Embryonic facial prominence (tissue), 1 donor: ENCODE results near the gene PRRT2.
"Not testable (repeated sequence)": the region's sequence is repeated elsewhere in the genome, so short reads cannot be mapped to it uniquely, and the experiment has no call there.

ENCODE experiments used
- DNase-seq: peaks from one replicate; pipeline ENCODE4 v3.0.0-alpha.2; 2016; ENCODE audit errors: extremely low spot score

PRRT2 gene

DNA sequence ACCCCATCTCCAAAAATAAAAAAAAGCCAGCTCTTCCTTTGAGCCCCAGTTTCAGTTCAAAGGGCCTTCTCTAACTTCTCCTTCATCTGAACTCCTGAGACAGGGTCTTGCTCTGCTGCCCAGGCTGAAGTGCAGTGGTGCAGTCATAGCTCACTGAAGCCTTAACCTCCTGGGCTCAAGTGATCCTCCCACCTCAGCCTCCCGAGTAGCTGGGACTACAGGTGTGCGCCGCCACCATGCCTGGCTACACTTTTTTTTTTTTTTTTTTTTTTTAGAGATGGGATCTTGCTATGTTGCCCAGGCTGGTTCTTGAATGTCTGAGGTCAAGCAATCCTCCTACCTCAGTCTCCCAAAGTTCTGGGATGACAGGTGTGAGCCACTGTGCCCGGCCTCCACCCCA is 21.2 kb downstream of the PRRT2 start:
- not testable (repeated sequence) for DNase-seq

GRCh38 chr16:29834079-29834478 is 22.1 kb downstream of the PRRT2 start:
- no peak for DNase-seq

DNA sequence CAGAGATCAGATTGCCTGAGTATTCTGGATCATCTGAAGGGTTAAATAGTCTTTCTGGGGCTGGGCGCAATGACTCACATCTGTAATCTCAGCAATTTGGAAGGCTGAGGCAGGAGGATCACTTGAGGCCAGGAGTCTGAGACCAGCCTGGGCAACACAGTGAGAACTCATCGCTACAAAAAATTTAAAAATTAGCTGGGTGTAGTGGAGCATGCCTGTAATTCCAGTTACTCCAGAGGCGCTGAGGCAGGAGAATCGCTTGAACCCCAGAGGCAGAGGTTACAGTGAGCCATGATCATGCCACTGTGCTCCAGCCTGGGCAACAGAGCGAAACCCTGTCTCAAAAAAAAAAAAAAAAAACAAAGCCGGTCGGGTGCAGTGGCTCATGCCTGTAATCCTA is 23.9 kb downstream of the PRRT2 start:
- DNase-seq, result no peak

DNA sequence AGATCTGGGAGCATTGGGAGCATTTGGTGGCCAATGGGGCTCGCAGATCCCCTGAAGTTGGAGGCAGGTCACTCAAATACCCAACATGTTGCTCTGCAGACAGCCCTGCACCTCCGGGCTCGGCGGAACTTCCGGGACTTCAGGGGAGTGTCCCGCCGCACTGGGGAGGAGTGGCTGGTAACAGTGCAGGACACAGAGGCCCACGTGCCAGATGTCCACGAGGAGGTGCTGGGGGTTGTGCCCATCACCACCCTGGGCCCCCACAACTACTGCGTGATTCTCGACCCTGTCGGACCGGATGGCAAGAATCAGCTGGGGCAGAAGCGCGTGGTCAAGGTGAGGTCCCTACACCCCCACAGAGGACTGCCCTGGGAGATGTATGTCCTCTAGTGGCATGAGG is 24.6 kb downstream of the PRRT2 start:
- no peak for DNase-seq

DNA sequence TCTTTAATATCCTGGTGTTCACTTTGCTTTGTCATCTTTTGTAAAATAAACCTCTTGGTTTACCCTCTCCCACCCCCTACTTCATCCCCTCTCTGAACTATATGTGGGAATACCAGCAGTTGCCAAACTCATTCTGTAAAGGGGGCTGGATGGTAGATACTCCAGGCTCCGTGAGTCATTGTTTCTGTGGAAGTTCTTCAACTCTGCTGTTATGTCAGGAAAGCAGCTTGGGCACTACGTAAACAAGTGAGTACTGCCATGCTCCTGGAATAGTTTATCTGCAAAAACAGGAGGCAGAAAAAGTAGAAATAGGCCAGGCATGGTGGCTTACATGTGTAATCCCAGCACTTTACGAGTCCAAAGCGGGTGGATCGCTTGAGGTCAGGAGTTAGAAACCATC is 25.8 kb downstream of the PRRT2 start:
- DNase-seq, result no peak

GRCh38 chr16:29839822-29840221 is 27.8 kb downstream of the PRRT2 start:
- DNase-seq, result no peak

DNA sequence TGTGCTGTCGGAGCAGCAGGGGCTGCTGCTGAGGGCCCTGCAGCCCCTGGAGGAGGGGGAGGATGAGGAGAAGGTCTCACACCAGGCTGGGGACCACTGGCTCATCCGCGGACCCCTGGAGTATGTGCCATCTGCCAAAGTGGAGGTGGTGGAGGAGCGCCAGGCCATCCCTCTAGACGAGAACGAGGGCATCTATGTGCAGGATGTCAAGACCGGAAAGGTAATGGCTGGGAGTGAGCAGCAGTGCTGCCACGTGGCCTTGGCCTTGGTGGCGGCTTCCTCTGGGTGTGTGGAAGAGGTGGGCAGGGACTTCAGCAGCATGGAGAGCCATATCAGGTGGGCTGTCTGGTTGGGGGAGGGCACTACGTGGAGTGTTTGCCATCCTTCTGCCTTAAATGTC is 28.2 kb downstream of the PRRT2 start:
- DNase-seq, result no peak

DNA sequence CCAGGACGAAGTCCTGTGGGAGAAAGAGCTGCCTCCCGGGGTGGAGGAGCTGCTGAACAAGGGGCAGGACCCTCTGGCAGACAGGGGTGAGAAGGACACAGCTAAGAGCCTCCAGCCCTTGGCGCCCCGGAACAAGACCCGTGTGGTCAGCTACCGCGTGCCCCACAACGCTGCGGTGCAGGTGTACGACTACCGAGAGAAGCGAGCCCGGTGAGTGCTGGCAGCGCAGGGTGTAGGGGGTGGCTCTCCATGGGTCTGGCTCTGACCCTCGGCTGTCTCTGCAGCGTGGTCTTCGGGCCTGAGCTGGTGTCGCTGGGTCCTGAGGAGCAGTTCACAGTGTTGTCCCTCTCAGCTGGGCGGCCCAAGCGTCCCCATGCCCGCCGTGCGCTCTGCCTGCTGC is 29.6 kb downstream of the PRRT2 start:
- DNase-seq, result no peak

DNA sequence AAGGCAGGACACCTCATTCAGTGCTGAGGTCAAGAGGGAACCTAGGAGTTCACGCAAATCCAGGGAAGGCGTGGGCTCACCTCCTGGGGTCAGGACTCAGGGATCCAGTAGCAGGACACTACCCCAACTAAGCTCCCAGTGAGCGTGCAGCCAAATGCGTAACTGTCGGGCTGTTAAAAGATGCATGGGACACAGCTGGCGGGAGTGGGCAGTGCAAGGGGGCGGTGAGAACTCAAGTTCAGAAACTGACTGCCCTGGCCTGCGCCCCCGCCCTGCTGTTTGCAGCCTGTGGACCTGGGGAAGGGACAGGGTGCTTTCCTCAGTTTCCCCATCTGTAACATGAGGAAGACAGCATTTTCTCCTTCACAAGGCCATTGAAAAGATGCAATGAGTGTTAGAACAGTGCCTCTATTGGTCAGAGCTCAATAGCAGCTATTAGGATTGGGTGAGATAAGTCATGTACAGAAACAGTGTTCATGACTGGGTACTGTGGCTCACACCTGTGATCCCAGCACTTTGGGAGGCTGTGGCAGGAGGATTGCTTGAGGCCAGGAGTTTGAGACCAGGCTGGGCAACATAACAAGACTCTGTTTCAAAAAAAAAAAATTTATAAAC is 30.8 kb downstream of the PRRT2 start:
- DNase-seq, result no peak

DNA sequence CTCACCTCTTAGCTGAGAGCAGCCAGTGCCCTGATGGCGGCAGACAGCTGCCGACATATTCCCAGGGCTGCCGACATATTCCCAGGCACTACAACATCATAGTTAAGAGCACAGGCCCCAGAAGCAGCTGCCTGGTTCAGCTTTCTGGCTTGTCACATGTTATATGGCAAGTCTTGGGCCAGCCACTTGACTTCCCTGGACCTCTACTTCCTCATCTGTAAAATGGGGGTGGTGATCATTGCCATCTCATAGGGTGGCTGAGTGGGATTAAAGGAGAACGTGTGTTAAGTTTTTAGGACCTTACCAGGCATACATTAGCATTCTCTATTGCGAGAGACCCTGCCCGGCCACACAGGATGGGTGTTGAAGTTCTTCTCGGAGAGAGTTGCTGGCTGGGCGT is 31.9 kb downstream of the PRRT2 start:
- no peak for DNase-seq

DNA sequence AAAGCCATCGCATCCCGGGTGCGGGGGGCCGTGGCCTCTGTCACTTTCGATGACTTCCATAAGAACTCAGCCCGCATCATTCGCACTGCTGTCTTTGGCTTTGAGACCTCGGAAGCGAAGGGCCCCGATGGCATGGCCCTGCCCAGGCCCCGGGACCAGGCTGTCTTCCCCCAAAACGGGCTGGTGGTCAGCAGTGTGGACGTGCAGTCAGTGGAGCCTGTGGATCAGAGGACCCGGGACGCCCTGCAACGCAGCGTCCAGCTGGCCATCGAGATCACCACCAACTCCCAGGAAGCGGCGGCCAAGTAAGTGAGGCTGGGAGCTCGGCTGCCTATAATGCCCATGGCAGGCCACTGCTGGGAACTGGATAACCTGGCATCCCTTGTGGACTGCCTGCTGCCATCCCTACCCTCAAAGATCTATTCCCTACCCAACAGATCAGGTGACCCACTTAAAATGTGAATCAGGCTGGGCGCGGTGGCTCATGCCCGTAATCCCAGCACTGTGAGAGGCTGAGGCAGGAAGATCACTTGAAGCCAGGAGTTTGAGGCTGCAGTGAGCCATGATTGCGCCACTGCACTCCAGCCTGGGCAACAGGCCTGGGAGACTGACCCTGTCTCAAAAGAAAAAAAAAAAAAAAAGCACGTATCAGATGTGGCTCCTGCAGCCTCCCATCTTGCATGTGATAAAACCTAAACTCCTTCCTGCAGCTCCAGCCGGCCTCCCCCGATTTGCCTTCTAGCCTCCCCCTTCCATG is 32.8 kb downstream of the PRRT2 start:
- no peak for DNase-seq

DNA sequence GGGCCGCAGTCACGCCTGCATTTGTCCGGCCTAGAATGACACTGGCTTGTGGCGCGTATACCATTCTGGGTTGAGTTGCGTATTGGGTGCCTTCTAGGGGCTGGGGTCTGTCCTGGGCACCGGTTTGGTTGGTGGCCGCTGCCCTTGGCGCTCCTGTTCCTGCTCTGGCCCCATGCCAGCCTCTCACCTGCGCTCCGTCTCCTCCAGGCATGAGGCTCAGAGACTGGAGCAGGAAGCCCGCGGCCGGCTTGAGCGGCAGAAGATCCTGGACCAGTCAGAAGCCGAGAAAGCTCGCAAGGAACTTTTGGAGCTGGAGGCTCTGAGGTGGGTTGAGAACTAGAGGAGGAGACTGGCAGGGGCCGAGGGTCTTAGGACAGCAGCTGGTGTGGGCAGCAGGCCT is 33.7 kb downstream of the PRRT2 start:
- no peak for DNase-seq

- no peak for DNase-seq
These were observed 36.7 kb downstream of the PRRT2 start for GRCh38 chr16:29848420-29849297.

DNA sequence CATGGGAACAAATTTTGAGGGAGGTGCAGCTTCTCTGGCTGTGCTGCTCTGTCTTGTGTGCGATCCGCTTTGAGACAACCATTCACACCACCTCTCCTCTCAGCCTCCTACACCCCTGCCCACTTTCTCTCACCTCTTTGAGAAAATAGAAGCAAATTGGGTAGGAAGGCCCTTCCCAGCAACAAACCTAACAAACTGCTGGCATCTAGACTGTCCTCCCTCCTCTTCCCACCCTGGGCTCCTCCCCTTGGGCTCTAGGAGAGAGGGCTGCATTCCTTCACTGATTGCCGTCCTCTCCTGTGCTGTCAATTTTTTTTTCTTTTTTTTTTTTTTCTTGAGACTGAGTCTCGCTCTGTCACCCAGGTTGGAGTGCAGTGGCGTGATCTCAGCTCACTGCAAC is 37.5 kb downstream of the PRRT2 start:
- no peak for DNase-seq

DNA sequence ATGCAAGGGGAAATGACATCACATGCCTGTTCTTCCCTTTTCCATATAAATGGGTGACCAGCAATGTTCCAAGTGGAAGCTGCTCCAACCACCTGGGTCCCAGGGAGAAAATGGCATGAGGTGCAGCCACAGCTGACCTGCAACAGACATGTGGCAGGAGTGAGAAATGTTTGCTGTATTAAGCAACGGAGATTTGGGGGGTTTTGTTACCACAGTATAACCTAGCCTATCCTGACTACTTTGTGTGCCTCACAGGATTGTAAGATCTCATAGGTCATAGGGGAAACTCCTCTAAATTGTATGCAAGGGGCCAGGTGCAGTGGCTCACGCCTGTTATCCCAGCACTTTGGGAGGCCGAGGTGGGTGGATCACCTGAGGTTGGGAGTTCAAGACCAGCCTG is 39.0 kb downstream of the PRRT2 start:
- no peak for DNase-seq

DNA sequence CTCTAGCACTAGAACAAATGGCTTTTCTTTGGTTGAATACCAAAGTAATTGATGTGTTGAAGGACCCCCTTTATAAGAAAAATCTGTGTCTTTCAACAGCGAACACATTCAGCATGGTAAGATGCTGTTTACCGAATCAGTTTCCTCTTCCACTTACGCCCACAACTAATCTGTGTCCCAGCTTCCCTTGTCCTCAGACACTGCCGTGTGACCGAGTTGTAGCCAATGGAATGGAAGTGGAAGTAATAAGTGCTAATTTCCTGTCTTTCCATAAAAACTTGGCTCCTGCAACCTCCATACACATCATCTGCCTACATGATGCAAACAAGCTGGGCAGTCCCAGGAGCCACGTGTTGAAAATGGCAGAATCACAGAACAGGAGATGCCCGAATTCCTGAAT is 40.7 kb downstream of the PRRT2 start:
- no peak for DNase-seq

DNA sequence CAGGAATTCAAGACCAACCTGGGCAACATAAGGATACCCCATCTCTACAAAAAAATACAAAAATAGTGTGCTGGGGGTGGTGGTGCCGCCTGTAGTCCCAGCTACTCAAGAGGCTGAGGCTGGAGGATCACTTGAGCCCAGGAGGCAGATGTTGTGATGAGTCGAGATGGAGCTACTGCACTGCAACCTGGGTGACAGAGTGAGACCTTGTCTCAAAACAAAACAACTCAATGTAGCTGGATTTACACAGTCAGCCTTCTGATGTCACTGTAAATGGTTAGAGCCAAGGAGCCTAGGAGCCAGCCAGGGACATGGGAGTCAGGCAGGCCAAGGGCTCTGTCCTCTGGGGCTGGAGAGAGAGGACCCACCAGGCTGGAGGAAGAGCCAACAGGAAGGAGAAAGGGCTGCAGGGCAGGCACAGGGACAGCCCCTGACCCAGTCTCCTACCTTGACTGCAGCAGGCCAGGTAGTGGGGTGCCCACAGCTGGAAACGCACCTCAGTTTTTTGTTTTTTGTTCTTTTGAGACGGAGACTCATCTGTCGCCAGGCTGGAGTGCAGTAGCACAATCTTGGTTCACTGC is 42.6 kb downstream of the PRRT2 start:
- no peak for DNase-seq

DNA sequence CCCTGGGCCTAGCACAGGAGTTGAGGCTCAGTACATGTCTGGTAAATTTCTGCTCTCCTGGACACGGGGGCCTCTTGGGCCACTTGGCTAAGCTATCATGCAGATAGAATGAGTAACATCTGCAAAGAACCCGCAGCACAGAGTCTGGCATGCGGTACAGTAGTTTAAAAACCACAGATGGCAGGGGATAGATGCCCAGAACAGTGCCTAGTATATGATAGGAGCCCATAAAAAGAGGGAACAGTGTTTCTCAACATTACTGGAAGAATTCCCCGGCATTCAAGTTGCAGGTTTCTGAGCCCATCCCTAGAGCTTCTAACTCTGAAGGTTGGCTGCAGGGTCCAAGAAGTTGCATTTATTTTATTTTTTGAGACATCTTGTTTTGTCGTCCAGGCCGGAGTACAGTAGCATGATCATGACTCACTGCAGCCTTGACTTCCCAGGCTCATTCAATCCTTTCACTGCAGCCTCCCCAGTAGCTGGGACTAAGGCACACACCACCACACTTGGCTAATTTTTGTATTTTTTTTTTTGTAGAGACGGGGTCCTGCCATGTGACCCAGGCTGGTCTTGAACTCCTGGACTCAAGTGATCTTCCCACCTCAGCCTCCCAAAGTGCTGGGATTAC is 45.3 kb downstream of the PRRT2 start:
- DNase-seq, result no peak

DNA sequence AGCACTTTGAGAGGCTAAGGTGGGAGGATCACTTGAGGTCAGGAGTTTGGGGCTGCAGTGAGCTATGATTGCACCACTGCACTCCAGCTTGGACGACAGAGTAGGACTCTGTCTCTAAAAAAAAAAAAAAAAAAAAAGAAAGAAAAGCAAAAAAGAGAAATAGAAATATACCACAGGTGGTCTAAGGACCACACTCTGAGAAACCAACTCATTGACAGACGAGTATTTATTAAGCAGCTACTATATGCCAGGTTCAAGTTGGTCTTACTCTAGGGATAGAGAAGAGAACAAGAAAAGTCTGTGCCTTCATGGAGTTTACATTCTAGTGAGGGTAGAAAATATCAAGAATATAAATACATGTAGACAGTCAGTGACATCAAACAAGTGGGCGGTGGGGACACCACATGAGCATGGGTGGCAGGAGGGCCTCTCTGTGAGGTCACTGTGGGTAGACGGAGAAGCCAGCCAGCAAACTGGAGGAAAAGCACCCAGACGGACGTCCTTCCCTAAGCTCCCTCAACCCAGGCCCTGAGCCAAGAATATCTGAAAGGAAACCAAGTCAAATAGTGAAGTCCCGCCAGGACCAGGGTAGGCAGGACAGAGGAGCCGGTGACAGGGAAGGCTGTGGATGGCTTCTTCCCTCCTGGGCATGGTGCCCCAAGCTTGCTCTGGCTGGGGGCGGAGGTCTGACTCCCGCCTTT is 46.3 kb downstream of the PRRT2 start:
- DNase-seq, result no peak

DNA sequence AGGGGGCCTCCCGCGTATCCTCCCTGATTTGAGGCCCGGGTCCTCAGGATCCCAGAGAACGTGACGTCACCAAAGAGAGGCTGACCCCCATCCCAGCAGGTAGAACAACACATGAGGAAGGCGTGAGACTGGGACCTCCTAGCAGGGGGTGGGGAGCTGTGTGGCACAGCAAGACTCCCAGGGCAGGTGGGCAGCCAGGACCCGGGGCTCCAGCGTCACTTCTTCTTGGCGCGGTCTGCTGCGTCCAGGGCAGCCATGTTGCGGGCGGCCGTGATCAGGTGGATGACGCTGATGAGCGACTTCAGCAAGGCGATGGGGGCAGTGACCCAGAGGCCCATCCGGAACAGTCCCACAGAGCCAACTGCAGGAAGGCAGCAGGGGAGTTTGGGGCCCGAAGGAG is 47.0 kb downstream of the PRRT2 start:
- DNase-seq, result no peak

GRCh38 chr16:29860218-29860617 is 48.2 kb downstream of the PRRT2 start:
- DNase-seq, result no peak
